HFFc6 (cell line): ENCODE measurements around the gene EPHA1. TPM values are rescaled to one million over a fixed set of nuclear protein-coding genes. Genes with fewer than 3 reads are reported as not detected.

Experiments
- DNase-seq: peaks from one replicate; pipeline ENCODE4 v3.0.0-alpha.2; 2018
- H3K27ac Mint-ChIP-seq: 2 replicates; pipeline ENCODE4 v1.8.0; 2020; ENCODE audit warnings: mild to moderate bottlenecking, mixed read lengths
- H3K27me3 Mint-ChIP-seq: 2 replicates; pipeline ENCODE4 v1.8.0; 2021; ENCODE audit warnings: mild to moderate bottlenecking, moderate library complexity, mixed read lengths; ENCODE audit not compliant: insufficient read depth
- H3K36me3 Mint-ChIP-seq: 2 replicates; pipeline ENCODE4 v1.8.0; 2021; ENCODE audit warnings: low read depth, mixed read lengths
- H3K4me1 Mint-ChIP-seq: 2 replicates; pipeline ENCODE4 v1.8.0; 2020; ENCODE audit warnings: low read depth, mixed read lengths
- H3K4me3 Mint-ChIP-seq: 2 replicates; pipeline ENCODE4 v1.8.0; 2020; ENCODE audit warnings: mild to moderate bottlenecking, moderate library complexity, mixed read lengths
- H3K9me3 Mint-ChIP-seq: 2 replicates; pipeline ENCODE4 v1.8.0; 2020; ENCODE audit warnings: mild to moderate bottlenecking, mixed read lengths
- total RNA-seq, 6 experiments: library from RNA; stranded (reverse); fragmentation: NEBNext Ultra II Directional; extraction: Animal tissue kit (Norgen Biotek cat#: 25700); gene quantifications; 2 replicates in 1 of 6; 3 replicates in 5 of 6; pipeline ENCODE4 v1.2.3, GENCODE V29; 2021
- TF ChIP-seq, protein P1 (sequence below): fragments of 200-600 bp; sonication (generic); IDR thresholded peaks from 2 replicates; pipeline ENCODE4 v1.5.0; 2021; ENCODE audit warnings: antibody characterized with exemption, mild to moderate bottlenecking

EPHA1 gene
- total RNA-seq, 6 experiments from 2014 or later: not detected

DNA sequence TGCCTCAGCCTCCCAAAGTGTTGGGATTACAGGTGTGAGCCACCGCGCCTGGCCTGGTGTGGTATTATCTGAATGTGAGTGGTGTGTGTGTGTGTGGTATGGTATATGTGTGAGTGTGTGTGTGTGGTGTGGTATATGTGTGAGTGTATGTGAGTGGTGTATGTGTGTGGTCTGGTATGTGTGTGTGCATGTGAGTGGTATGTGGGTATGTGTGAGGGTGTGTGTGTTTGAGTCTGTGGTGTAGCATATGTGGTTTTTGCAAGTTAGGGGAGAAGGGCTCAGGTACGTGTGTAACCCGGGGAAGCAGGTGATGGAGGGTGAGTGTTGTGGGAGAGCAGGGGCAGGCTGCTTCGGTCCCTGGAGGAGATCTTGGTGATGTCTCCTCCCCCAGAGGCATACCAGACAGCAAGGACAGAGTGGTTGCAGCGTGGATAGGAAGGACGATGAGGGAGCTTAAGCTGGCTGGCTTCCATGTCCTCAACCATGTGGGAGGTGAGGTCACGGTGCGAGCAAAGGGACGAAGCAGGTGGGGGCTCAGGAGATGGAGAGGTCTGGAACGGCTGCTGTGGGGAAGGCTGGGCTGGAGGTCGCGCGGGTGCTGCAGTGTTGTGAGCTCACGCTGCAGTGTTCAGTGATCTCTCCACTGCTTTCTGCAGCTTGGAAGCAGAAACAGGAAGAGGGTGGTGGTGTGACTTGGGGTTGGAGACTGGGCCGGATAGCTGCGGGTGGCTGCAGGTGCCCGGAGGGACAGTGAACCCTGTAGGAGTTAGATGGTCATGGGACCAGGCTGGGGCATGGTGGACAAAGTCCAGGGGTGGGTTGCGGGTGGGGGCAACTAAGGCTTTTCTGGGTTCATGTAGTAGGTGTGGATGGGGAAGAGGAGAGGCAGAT is 22.5 kb downstream of the EPHA1 start:
- TF ChIP-seq, protein P1, sequence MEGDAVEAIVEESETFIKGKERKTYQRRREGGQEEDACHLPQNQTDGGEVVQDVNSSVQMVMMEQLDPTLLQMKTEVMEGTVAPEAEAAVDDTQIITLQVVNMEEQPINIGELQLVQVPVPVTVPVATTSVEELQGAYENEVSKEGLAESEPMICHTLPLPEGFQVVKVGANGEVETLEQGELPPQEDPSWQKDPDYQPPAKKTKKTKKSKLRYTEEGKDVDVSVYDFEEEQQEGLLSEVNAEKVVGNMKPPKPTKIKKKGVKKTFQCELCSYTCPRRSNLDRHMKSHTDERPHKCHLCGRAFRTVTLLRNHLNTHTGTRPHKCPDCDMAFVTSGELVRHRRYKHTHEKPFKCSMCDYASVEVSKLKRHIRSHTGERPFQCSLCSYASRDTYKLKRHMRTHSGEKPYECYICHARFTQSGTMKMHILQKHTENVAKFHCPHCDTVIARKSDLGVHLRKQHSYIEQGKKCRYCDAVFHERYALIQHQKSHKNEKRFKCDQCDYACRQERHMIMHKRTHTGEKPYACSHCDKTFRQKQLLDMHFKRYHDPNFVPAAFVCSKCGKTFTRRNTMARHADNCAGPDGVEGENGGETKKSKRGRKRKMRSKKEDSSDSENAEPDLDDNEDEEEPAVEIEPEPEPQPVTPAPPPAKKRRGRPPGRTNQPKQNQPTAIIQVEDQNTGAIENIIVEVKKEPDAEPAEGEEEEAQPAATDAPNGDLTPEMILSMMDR: no peak
- Mint-ChIP-seq H3K9me3 (no peaks in the 10 kb centered on the region), H3K4me1 (peaks cover 29% of the 10 kb centered on the region), H3K36me3 (peaks cover 16% of the 10 kb centered on the region), H3K27me3 (peaks cover 17% of the 10 kb centered on the region), H3K27ac (no peak overlapping the region), H3K4me3 (no peak overlapping the region)
- DNase-seq: no peak

DNA sequence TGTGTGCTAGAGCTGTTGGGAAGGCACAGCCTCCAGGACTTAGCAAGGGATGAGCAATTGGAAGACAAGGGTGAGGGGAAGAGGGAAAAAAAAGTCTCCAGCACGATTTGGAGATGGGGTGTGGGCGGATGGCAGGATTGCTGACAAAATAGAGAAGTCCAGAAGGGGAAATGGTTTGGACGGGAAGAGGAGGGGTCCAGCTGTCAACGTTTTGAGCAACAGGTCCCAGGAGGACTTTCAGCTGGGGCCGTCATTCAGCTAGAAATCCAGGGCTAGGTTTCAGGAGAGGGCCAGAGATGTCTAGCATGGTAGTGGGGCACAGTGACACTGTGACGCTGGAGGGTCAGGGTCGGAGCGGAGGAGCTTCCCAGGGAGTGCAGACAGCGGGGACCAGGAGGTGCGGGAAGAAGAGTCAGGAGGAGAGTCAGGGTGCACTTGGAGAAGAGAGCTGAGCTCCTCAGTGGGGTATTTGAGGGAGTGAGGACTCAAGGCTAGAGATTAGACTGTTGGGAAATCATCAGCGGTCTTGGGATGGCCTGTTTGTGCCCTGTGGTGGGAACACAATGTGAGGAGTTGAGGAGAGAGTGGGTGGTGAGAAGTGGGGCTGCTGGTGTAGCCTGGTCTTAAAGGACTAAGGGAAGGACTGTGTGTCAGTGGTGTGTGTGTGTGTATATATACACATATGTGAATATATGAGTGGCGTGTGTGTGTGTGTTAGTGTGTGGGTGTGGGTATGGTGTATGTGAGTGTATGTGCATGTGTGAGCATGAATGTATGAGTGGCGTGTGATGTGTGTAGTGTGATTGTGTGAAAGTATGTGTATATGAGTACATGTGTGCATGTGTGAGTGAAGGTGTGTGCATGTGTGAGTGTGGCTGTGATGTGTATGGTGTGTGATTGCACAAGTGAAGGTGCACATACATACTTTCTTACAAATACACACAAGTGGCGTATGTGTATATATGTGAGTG is 23.7 kb downstream of the EPHA1 start:
- TF ChIP-seq, protein P1: no peak
- Mint-ChIP-seq H3K27ac (no peak overlapping the region), H3K27me3 (peaks cover 14% of the 10 kb centered on the region), H3K4me3 (no peak overlapping the region), H3K9me3 (no peaks in the 10 kb centered on the region), H3K36me3 (peaks cover 11% of the 10 kb centered on the region), H3K4me1 (peaks cover 18% of the 10 kb centered on the region)
- no peak for DNase-seq

GRCh38 chr7:143384148-143384547 is 24.5 kb downstream of the EPHA1 start:
- H3K27me3 Mint-ChIP-seq: peaks cover 6% of the 10 kb centered on the region
- DNase-seq: peak; percentile 74
- H3K36me3 Mint-ChIP-seq: peaks cover 6% of the 10 kb centered on the region
- no peak overlapping the region for H3K27ac Mint-ChIP-seq
- TF ChIP-seq, protein P1: no peak
- H3K9me3 Mint-ChIP-seq: no peaks in the 10 kb centered on the region
- H3K4me3 Mint-ChIP-seq: no peak overlapping the region
- peaks cover 18% of the 10 kb centered on the region for H3K4me1 Mint-ChIP-seq

DNA sequence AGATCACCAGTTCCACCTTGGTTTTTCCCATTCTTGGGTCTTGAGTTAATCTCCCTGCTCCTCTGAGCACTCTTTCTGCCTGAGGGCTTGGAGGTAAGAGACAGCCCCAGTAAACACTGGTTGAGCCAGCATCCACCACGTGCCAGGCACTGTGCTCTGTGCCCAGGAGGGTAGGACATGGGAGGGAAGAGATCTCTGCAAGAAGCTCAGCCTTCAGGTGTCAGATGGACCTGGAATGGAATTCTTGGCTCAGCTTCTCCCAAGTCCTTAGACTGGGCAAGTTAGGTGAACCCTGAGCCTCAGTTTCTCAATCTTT is 25.1 kb downstream of the EPHA1 start:
- DNase-seq: no peak
- H3K4me1 Mint-ChIP-seq: peaks cover 20% of the 10 kb centered on the region
- no peak overlapping the region for H3K4me3 Mint-ChIP-seq
- peaks cover 8% of the 10 kb centered on the region for H3K36me3 Mint-ChIP-seq
- peaks cover 4% of the 10 kb centered on the region; the same call in 1 of the 2 replicates for H3K9me3 Mint-ChIP-seq
- H3K27ac Mint-ChIP-seq: no peak overlapping the region
- TF ChIP-seq, protein P1: no peak
- peaks cover 5% of the 10 kb centered on the region for H3K27me3 Mint-ChIP-seq

DNA sequence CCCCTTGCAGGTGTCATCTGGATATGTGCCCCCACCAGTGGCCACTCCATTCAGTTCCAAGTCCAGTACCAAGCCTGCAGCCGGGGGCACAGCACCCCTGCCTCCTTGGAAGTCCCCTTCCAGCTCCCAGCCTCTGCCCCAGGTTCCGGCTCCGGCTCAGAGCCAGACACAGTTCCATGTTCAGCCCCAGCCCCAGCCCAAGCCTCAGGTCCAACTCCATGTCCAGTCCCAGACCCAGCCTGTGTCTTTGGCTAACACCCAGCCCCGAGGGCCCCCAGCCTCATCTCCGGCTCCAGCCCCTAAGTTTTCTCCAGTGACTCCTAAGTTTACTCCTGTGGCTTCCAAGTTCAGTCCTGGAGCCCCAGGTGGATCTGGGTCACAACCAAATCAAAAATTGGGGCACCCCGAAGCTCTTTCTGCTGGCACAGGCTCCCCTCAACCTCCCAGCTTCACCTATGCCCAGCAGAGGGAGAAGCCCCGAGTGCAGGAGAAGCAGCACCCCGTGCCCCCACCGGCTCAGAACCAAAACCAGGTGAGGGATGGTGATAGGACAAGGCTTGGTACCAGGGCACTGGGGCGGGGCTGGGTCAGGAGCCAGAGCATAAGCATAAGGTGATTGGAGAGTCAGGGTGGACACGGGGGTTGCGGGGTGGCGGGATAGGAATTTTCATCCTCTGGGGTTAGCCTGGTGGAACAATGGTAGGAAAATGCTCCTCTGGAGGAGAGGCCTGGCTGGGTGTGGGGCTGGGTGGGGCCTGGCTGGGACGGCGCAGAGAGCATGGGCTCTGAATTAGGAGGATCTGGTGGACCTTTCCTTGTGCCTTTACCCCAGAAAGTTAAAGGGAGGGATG is 25.6 kb downstream of the EPHA1 start:
- peaks cover 14% of the 10 kb centered on the region for H3K36me3 Mint-ChIP-seq
- no peak overlapping the region for H3K27ac Mint-ChIP-seq

More for the DNA sequence above, 25.6 kb downstream of the EPHA1 start:
- Mint-ChIP-seq H3K4me1 (peaks cover 26% of the 10 kb centered on the region), H3K4me3 (no peak overlapping the region), H3K27me3 (peaks cover 2% of the 10 kb centered on the region), H3K9me3 (peaks cover 6% of the 10 kb centered on the region; the same call in 1 of the 2 replicates)
- DNase-seq: no peak
- TF ChIP-seq, protein P1: peak; percentile 12; the same call in 1 of the 2 replicates
